Activated naive CD8-positive, alpha-beta T cell treated with anti-CD3 and anti-CD28 coated beads, Interleukin-2, amount 50 U/mL, for 24 hours (primary cell): Measurements from ENCODE around the gene TUNAR.

Experiments used
- ATAC-seq: fragments of 150-1000 bp; cut with Tn5 transposase; one replicate; pipeline ENCODE4 v1.10.0; 2021
- DNase-seq: peaks from one replicate; pipeline ENCODE4 v3.0.0; 2021
- H3K27ac Mint-ChIP-seq: one replicate; pipeline ENCODE4 v1.8.0; 2021; ENCODE audit warnings: mild to moderate bottlenecking, mixed read lengths
- H3K27me3 Mint-ChIP-seq: one replicate; pipeline ENCODE4 v1.8.0; 2021; ENCODE audit warnings: mixed read lengths
- H3K36me3 Mint-ChIP-seq: one replicate; pipeline ENCODE4 v1.8.0; 2021; ENCODE audit warnings: low read depth, mixed read lengths
- H3K4me1 Mint-ChIP-seq: one replicate; pipeline ENCODE4 v1.8.0; 2021; ENCODE audit warnings: mixed read lengths
- H3K4me3 Mint-ChIP-seq: one replicate; pipeline ENCODE4 v1.8.0; 2021; ENCODE audit warnings: mild to moderate bottlenecking, moderate library complexity, mixed read lengths
- H3K9me3 Mint-ChIP-seq: one replicate; pipeline ENCODE4 v1.8.0; 2021; ENCODE audit warnings: mixed read lengths

The TUNAR gene

GRCh38 chr14:95918466-95918865 lies 41.8 kb downstream of the TUNAR start:
- no peak for ATAC-seq
- Mint-ChIP-seq H3K4me1 (no peaks in the 10 kb centered on the region), H3K4me3 (no peak overlapping the region), H3K27ac (no peak overlapping the region), H3K27me3 (peaks cover 7% of the 10 kb centered on the region), H3K36me3 (no peaks in the 10 kb centered on the region), H3K9me3 (no peaks in the 10 kb centered on the region)
- DNase-seq: no peak

- Mint-ChIP-seq H3K27ac (no peak overlapping the region), H3K36me3 (no peaks in the 10 kb centered on the region), H3K9me3 (no peaks in the 10 kb centered on the region), H3K4me3 (no peak overlapping the region), H3K27me3 (peaks cover 5% of the 10 kb centered on the region), H3K4me1 (no peaks in the 10 kb centered on the region)
- DNase-seq (no peak), ATAC-seq (no peak)
Observed at GRCh38 chr14:95920769-95921438, 44.3 kb downstream of the TUNAR start.

GRCh38 chr14:95922080-95922479 lies 45.4 kb downstream of the TUNAR start:
- DNase-seq: no peak
- H3K27me3 Mint-ChIP-seq: peaks cover 5% of the 10 kb centered on the region
- no peaks in the 10 kb centered on the region for H3K4me1 Mint-ChIP-seq
- H3K36me3 Mint-ChIP-seq: no peaks in the 10 kb centered on the region
- H3K9me3 Mint-ChIP-seq: no peaks in the 10 kb centered on the region
- no peak for ATAC-seq
- no peak overlapping the region for H3K4me3 Mint-ChIP-seq
- H3K27ac Mint-ChIP-seq: no peak overlapping the region

- Mint-ChIP-seq H3K27ac (no peak overlapping the region), H3K4me1 (no peaks in the 10 kb centered on the region), H3K9me3 (no peaks in the 10 kb centered on the region), H3K36me3 (no peaks in the 10 kb centered on the region), H3K27me3 (peaks cover 12% of the 10 kb centered on the region), H3K4me3 (no peak overlapping the region)
- DNase-seq (no peak), ATAC-seq (no peak)
Observed at GRCh38 chr14:95928751-95929150, 52.1 kb downstream of the TUNAR start.

GRCh38 chr14:95931384-95931783 lies 54.8 kb downstream of the TUNAR start:
- Mint-ChIP-seq H3K9me3 (no peaks in the 10 kb centered on the region), H3K27ac (no peak overlapping the region), H3K4me3 (no peak overlapping the region), H3K4me1 (no peaks in the 10 kb centered on the region), H3K36me3 (no peaks in the 10 kb centered on the region), H3K27me3 (peaks cover 12% of the 10 kb centered on the region)
- ATAC-seq (no peak), DNase-seq (no peak)

GRCh38 chr14:95935228-95935822 lies 58.7 kb downstream of the TUNAR start:
- ATAC-seq (no peak), DNase-seq (no peak)
- Mint-ChIP-seq H3K27ac (no peak overlapping the region), H3K36me3 (no peaks in the 10 kb centered on the region), H3K9me3 (no peaks in the 10 kb centered on the region), H3K27me3 (peaks cover 3% of the 10 kb centered on the region), H3K4me1 (no peaks in the 10 kb centered on the region), H3K4me3 (no peak overlapping the region)

- Mint-ChIP-seq H3K27ac (no peak overlapping the region), H3K4me3 (no peak overlapping the region), H3K4me1 (no peaks in the 10 kb centered on the region), H3K9me3 (no peaks in the 10 kb centered on the region), H3K27me3 (no peaks in the 10 kb centered on the region), H3K36me3 (no peaks in the 10 kb centered on the region)
- ATAC-seq (no peak), DNase-seq (no peak)
Observed at GRCh38 chr14:95936041-95936440, 59.4 kb downstream of the TUNAR start.

- DNase-seq (no peak), ATAC-seq (no peak)
- Mint-ChIP-seq H3K9me3 (no peaks in the 10 kb centered on the region), H3K27me3 (peaks cover 3% of the 10 kb centered on the region), H3K4me1 (no peaks in the 10 kb centered on the region), H3K27ac (no peak overlapping the region), H3K36me3 (no peaks in the 10 kb centered on the region), H3K4me3 (no peak overlapping the region)
Observed at GRCh38 chr14:95939335-95939734, 62.7 kb downstream of the TUNAR start.

- ATAC-seq (no peak), DNase-seq (no peak)
- Mint-ChIP-seq H3K27ac (no peak overlapping the region), H3K4me1 (no peaks in the 10 kb centered on the region), H3K36me3 (no peaks in the 10 kb centered on the region), H3K4me3 (no peak overlapping the region), H3K27me3 (peaks cover 9% of the 10 kb centered on the region), H3K9me3 (no peaks in the 10 kb centered on the region)
Observed at GRCh38 chr14:95941897-95942296, 65.3 kb downstream of the TUNAR start.

- ATAC-seq (no peak), DNase-seq (no peak)
- no peaks in the 10 kb centered on the region for H3K4me1 Mint-ChIP-seq
- no peak overlapping the region for H3K4me3 Mint-ChIP-seq
- H3K27ac Mint-ChIP-seq: no peak overlapping the region
- H3K9me3 Mint-ChIP-seq: no peaks in the 10 kb centered on the region
- peaks cover 19% of the 10 kb centered on the region for H3K27me3 Mint-ChIP-seq
- H3K36me3 Mint-ChIP-seq: no peaks in the 10 kb centered on the region
Observed at GRCh38 chr14:95943699-95944098, 67.1 kb downstream of the TUNAR start.

- no peak overlapping the region for H3K27ac Mint-ChIP-seq
- peaks cover 19% of the 10 kb centered on the region for H3K27me3 Mint-ChIP-seq
- ATAC-seq (no peak), DNase-seq (no peak)
- no peaks in the 10 kb centered on the region for H3K36me3 Mint-ChIP-seq
- no peaks in the 10 kb centered on the region for H3K9me3 Mint-ChIP-seq
- no peaks in the 10 kb centered on the region for H3K4me1 Mint-ChIP-seq
- no peak overlapping the region for H3K4me3 Mint-ChIP-seq
Observed at GRCh38 chr14:95944462-95944861, 67.8 kb downstream of the TUNAR start.

GRCh38 chr14:95946867-95947266 lies 70.2 kb downstream of the TUNAR start:
- Mint-ChIP-seq H3K9me3 (no peaks in the 10 kb centered on the region), H3K27me3 (peaks cover 27% of the 10 kb centered on the region), H3K36me3 (no peaks in the 10 kb centered on the region), H3K27ac (no peak overlapping the region), H3K4me3 (no peak overlapping the region), H3K4me1 (no peaks in the 10 kb centered on the region)
- no peak for DNase-seq
- ATAC-seq: no peak

GRCh38 chr14:95948558-95948981 lies 71.9 kb downstream of the TUNAR start:
- ATAC-seq (no peak), DNase-seq (no peak)
- peaks cover 29% of the 10 kb centered on the region for H3K27me3 Mint-ChIP-seq
- H3K4me1 Mint-ChIP-seq: no peaks in the 10 kb centered on the region
- no peaks in the 10 kb centered on the region for H3K9me3 Mint-ChIP-seq
- H3K4me3 Mint-ChIP-seq: no peak overlapping the region
- H3K27ac Mint-ChIP-seq: no peak overlapping the region
- H3K36me3 Mint-ChIP-seq: no peaks in the 10 kb centered on the region

GRCh38 chr14:95951359-95951758 lies 74.7 kb downstream of the TUNAR start:
- DNase-seq: no peak
- no peaks in the 10 kb centered on the region for H3K4me1 Mint-ChIP-seq
- no peak overlapping the region for H3K4me3 Mint-ChIP-seq
- H3K27ac Mint-ChIP-seq: no peak overlapping the region
- H3K36me3 Mint-ChIP-seq: no peaks in the 10 kb centered on the region
- peaks cover 28% of the 10 kb centered on the region for H3K27me3 Mint-ChIP-seq
- no peak for ATAC-seq
- H3K9me3 Mint-ChIP-seq: no peaks in the 10 kb centered on the region

- peaks cover 19% of the 10 kb centered on the region for H3K27me3 Mint-ChIP-seq
- no peak overlapping the region for H3K4me3 Mint-ChIP-seq
- DNase-seq (no peak), ATAC-seq (no peak)
- H3K4me1 Mint-ChIP-seq: no peaks in the 10 kb centered on the region
- no peaks in the 10 kb centered on the region for H3K9me3 Mint-ChIP-seq
- H3K27ac Mint-ChIP-seq: no peak overlapping the region
- H3K36me3 Mint-ChIP-seq: no peaks in the 10 kb centered on the region
Observed at GRCh38 chr14:95953111-95953724, 76.6 kb downstream of the TUNAR start.
